ENCODE data around the gene GPRC5D. TPM values are rescaled to one million over a fixed set of nuclear protein-coding genes. Genes with fewer than 3 reads are reported as not detected.

Gene GPRC5D
- total RNA-seq, 1 experiment from 2014 or later: 0.33 TPM

DNA sequence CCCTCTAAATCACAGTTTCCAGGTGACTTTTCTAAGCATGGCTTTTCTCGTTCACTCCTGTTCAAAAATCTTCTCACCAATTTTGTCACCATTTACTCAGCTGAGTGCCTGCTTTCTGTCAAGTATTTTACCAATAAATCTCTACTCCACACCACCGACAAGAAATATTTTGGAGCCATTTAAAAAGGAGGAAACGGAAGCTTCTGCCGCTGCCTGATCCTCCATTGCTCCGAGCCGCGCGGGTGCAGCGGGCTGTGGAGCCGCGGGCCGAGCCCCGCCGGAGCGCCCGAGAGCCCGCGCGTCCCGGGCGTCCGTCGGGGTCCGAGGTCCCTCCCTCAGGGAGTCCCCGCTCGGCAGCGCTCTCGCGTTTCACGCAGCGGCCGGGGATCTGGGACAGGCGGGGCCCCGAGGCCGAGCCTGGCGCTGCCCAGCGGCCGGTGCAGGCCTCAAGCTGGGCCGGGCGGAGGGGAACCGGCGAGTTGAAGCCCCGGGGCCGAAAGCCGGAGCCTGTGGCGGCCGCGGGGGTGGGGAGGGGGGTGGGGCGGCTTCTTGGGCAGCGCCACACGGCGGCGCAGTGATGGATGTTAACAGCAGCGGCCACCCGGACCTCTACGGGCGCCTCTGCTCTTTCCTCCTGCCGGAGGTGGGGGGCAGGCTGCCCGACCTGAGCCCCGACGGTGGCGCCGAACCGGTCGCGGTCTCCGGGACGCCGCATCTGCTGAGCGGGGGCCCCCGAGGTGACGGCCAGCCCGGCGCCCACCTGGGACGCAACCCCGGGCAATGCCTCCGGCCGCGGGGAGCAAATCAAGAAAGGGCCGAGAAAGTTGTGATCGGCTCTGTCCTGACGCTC lies 49.2 kb upstream of the GPRC5D start (continued):
- TF ChIP-seq KAT7 (CRISPR knock-in tag; IDR thresholded peaks at IDR 0.05; ENCODE audit: borderline replicate concordance): no peak
- no peak for TF ChIP-seq IRF2 (CRISPR knock-in tag; IDR thresholded peaks at IDR 0.05; ENCODE audit: borderline replicate concordance, low read depth)
- TF ChIP-seq EMX1 (CRISPR knock-in tag; IDR thresholded peaks at IDR 0.05): no peak
- 0 out of 2 replicates have a peak, but pooled peaks have one; percentile 37 for TF ChIP-seq MYBL2 (CRISPR knock-in tag; IDR thresholded peaks at IDR 0.05)
- no peak for TF ChIP-seq ZNF317 (CRISPR knock-in tag; IDR thresholded peaks at IDR 0.05; ENCODE audit: borderline replicate concordance, low read depth)
- TF ChIP-seq, protein P1, sequence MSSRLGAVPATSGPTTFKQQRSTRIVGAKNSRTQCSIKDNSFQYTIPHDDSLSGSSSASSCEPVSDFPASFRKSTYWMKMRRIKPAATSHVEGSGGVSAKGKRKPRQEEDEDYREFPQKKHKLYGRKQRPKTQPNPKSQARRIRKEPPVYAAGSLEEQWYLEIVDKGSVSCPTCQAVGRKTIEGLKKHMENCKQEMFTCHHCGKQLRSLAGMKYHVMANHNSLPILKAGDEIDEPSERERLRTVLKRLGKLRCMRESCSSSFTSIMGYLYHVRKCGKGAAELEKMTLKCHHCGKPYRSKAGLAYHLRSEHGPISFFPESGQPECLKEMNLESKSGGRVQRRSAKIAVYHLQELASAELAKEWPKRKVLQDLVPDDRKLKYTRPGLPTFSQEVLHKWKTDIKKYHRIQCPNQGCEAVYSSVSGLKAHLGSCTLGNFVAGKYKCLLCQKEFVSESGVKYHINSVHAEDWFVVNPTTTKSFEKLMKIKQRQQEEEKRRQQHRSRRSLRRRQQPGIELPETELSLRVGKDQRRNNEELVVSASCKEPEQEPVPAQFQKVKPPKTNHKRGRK (CRISPR knock-in tag; IDR thresholded peaks at IDR 0.05; ENCODE audit: borderline replicate concordance): no peak
- TF ChIP-seq, protein P2, sequence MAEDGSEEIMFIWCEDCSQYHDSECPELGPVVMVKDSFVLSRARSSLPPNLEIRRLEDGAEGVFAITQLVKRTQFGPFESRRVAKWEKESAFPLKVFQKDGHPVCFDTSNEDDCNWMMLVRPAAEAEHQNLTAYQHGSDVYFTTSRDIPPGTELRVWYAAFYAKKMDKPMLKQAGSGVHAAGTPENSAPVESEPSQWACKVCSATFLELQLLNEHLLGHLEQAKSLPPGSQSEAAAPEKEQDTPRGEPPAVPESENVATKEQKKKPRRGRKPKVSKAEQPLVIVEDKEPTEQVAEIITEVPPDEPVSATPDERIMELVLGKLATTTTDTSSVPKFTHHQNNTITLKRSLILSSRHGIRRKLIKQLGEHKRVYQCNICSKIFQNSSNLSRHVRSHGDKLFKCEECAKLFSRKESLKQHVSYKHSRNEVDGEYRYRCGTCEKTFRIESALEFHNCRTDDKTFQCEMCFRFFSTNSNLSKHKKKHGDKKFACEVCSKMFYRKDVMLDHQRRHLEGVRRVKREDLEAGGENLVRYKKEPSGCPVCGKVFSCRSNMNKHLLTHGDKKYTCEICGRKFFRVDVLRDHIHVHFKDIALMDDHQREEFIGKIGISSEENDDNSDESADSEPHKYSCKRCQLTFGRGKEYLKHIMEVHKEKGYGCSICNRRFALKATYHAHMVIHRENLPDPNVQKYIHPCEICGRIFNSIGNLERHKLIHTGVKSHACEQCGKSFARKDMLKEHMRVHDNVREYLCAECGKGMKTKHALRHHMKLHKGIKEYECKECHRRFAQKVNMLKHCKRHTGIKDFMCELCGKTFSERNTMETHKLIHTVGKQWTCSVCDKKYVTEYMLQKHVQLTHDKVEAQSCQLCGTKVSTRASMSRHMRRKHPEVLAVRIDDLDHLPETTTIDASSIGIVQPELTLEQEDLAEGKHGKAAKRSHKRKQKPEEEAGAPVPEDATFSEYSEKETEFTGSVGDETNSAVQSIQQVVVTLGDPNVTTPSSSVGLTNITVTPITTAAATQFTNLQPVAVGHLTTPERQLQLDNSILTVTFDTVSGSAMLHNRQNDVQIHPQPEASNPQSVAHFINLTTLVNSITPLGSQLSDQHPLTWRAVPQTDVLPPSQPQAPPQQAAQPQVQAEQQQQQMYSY (CRISPR knock-in tag; IDR thresholded peaks at IDR 0.05): no peak
- TF ChIP-seq ZNF416 (CRISPR knock-in tag; IDR thresholded peaks at IDR 0.05): no peak
- no peak for TF ChIP-seq GTF2I (CRISPR knock-in tag; conservative IDR thresholded peaks at IDR 0.05)
- TF ChIP-seq SOX15 (CRISPR knock-in tag; IDR thresholded peaks at IDR 0.05): no peak
- TF ChIP-seq, protein P3, sequence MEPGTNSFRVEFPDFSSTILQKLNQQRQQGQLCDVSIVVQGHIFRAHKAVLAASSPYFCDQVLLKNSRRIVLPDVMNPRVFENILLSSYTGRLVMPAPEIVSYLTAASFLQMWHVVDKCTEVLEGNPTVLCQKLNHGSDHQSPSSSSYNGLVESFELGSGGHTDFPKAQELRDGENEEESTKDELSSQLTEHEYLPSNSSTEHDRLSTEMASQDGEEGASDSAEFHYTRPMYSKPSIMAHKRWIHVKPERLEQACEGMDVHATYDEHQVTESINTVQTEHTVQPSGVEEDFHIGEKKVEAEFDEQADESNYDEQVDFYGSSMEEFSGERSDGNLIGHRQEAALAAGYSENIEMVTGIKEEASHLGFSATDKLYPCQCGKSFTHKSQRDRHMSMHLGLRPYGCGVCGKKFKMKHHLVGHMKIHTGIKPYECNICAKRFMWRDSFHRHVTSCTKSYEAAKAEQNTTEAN (CRISPR knock-in tag; IDR thresholded peaks at IDR 0.05): no peak; the same call in 1 of the 2 replicates
- TF ChIP-seq NFYB (CRISPR knock-in tag; conservative IDR thresholded peaks at IDR 0.05; ENCODE audit: low read depth): no peak
- no peak for TF ChIP-seq MXD4 (CRISPR knock-in tag; IDR thresholded peaks at IDR 0.05; ENCODE audit: borderline replicate concordance)
- 0 out of 2 replicates have a peak, but pooled peaks have one; percentile 14 for TF ChIP-seq CREM (CRISPR knock-in tag; IDR thresholded peaks at IDR 0.05)
- TF ChIP-seq, protein P4, sequence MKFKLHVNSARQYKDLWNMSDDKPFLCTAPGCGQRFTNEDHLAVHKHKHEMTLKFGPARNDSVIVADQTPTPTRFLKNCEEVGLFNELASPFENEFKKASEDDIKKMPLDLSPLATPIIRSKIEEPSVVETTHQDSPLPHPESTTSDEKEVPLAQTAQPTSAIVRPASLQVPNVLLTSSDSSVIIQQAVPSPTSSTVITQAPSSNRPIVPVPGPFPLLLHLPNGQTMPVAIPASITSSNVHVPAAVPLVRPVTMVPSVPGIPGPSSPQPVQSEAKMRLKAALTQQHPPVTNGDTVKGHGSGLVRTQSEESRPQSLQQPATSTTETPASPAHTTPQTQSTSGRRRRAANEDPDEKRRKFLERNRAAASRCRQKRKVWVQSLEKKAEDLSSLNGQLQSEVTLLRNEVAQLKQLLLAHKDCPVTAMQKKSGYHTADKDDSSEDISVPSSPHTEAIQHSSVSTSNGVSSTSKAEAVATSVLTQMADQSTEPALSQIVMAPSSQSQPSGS (CRISPR knock-in tag; IDR thresholded peaks at IDR 0.05; ENCODE audit: borderline replicate concordance, low read depth): no peak

DNA sequence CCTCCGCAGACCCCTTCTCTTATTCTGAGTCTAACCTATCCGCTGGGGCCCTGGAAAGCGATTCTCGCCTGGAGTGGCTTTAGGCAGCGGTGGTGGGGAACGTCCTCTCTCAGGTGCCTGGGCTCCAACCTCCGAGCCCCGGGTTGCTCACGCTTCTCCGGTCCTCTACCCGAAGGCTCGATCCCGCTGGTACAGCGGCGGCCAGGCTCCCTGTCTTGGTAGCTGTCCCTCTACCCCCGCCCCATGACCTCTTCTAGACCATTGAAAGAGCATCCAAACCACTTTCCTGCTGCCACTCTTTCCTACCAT lies 48.6 kb upstream of the GPRC5D start:
- Mint-ChIP-seq H3K4me1 (peaks cover 55% of the 10 kb centered on the region), H3K27ac (peak overlapping the region; percentile 22; the same call in 1 of the 2 replicates), H3K27me3 (ENCODE audit: low read depth) (peaks cover 32% of the 10 kb centered on the region), H3K36me3 (no peaks in the 10 kb centered on the region), H3K4me3 (peak overlapping the region; percentile 89), H3K9me3 (no peaks in the 10 kb centered on the region)
- ChIA-PET POLR2A (no interaction called here), CTCF (no interaction called here)
- TF ChIP-seq CREB1 (CRISPR knock-in tag; IDR thresholded peaks at IDR 0.05) (no peak), ATF1 (CRISPR knock-in tag; IDR thresholded peaks at IDR 0.05) (no peak), TCF7 (CRISPR knock-in tag; IDR thresholded peaks at IDR 0.05; ENCODE audit: low read depth) (no peak), JAZF1 (CRISPR knock-in tag; IDR thresholded peaks at IDR 0.05) (no peak)
- TF ChIP-seq, protein P5, sequence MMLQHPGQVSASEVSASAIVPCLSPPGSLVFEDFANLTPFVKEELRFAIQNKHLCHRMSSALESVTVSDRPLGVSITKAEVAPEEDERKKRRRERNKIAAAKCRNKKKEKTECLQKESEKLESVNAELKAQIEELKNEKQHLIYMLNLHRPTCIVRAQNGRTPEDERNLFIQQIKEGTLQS (CRISPR knock-in tag; conservative IDR thresholded peaks at IDR 0.05): no peak
- TF ChIP-seq, protein P6, sequence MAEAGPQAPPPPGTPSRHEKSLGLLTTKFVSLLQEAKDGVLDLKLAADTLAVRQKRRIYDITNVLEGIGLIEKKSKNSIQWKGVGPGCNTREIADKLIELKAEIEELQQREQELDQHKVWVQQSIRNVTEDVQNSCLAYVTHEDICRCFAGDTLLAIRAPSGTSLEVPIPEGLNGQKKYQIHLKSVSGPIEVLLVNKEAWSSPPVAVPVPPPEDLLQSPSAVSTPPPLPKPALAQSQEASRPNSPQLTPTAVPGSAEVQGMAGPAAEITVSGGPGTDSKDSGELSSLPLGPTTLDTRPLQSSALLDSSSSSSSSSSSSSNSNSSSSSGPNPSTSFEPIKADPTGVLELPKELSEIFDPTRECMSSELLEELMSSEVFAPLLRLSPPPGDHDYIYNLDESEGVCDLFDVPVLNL (CRISPR knock-in tag; IDR thresholded peaks at IDR 0.05; ENCODE audit: borderline replicate concordance, low read depth): 0 out of 2 replicates have a peak, but pooled peaks have one; percentile 20
- ATAC-seq (peak; percentile 33), DNase-seq (ENCODE audit: low spot score) (no peak)

All from WTC11 (cell line).